H1 (cell line): ENCODE data around the gene MED28. TPM values are rescaled to one million over a fixed set of nuclear protein-coding genes. Genes with fewer than 3 reads are reported as not detected.
A peak's percentile ranks its signal among the peaks of the same experiment; 100 is the strongest.

ENCODE experiments used
- ASH2L ChIP-seq: fragments of 200-600, 300-600 bp; sonication (generic); IDR thresholded peaks from one replicate; pipeline ENCODE4 v1.7.1; 2017; ENCODE audit warnings: low read length
- CTBP2 ChIP-seq: IDR thresholded peaks from 2 replicates; pipeline ENCODE4 v1.7.0; 2011; ENCODE audit warnings: borderline replicate concordance, mild to moderate bottlenecking, moderate library complexity, mixed read lengths, low read length; ENCODE audit not compliant: insufficient read depth, insufficient read length
- CTCF ChIP-seq, 3 experiments: IDR thresholded peaks; 1 replicate in 2 of 3; 2 replicates in 1 of 3; pipeline versions ENCODE4 v1.5.1 to v1.6.1; 2011; ENCODE audit warnings: low read length in 3 of 3, mild to moderate bottlenecking in 3 of 3, inconsistent platforms in 2 of 3, low read depth in 1 of 3, moderate library complexity in 1 of 3; ENCODE audit not compliant: insufficient read depth in 1 of 3; ENCODE audit errors: control extremely low read depth in 1 of 3
- E2F6 ChIP-seq: IDR thresholded peaks from 2 replicates; pipeline ENCODE4 v1.6.1; 2012; ENCODE audit warnings: inconsistent platforms
- FOSL1 ChIP-seq: IDR thresholded peaks from 2 replicates; pipeline ENCODE4 v1.6.1; 2011; ENCODE audit warnings: mild to moderate bottlenecking, low read depth, low read length, moderate library complexity; ENCODE audit not compliant: insufficient read depth
- MAX ChIP-seq: IDR thresholded peaks from 2 replicates; pipeline ENCODE4 v1.6.1; 2012; ENCODE audit warnings: inconsistent platforms
- NRF1 ChIP-seq: IDR thresholded peaks from 2 replicates; pipeline ENCODE4 v1.6.1; 2011; ENCODE audit warnings: mild to moderate bottlenecking, low read depth, low read length, improper control_type of control experiment
- RAD21 ChIP-seq, 2 experiments: IDR thresholded peaks in 1 of 2; conservative IDR thresholded peaks in 1 of 2; 2 replicates each; pipeline ENCODE4 v1.6.1; 2011; ENCODE audit warnings: low read depth in 2 of 2, low read length in 2 of 2, improper control_type of control experiment in 1 of 2, inconsistent platforms in 1 of 2, mild to moderate bottlenecking in 1 of 2, moderate library complexity in 1 of 2
- RFX5 ChIP-seq: IDR thresholded peaks from 2 replicates; pipeline ENCODE4 v1.6.1; 2011; ENCODE audit warnings: low read depth, low read length, improper control_type of control experiment, borderline replicate concordance
- RXRA ChIP-seq: IDR thresholded peaks from 2 replicates; pipeline ENCODE4 v1.6.1; 2011; ENCODE audit warnings: low read depth, mild to moderate bottlenecking, low read length, moderate library complexity; ENCODE audit not compliant: insufficient read depth
- SIN3A ChIP-seq, 2 experiments: IDR thresholded peaks in 1 of 2; conservative IDR thresholded peaks in 1 of 2; 2 replicates each; pipeline ENCODE4 v1.6.1; 2011 to 2012; ENCODE audit warnings: low read length in 2 of 2, improper control_type of control experiment in 1 of 2, low read depth in 1 of 2, mild to moderate bottlenecking in 1 of 2
- SIRT6 ChIP-seq: IDR thresholded peaks from one replicate; pipeline ENCODE4 v1.7.1; 2012; ENCODE audit warnings: low read length, inconsistent platforms
- SP1 ChIP-seq: IDR thresholded peaks from 2 replicates; pipeline ENCODE4 v1.6.1; 2011; ENCODE audit warnings: low read depth, low read length
- SUZ12 ChIP-seq: fragments of 200-600 bp; sonication (generic); IDR thresholded peaks from 2 replicates; pipeline ENCODE4 v1.6.1; 2012; ENCODE audit warnings: mild to moderate bottlenecking, inconsistent platforms, low read length, moderate library complexity, mixed read lengths
- TEAD4 ChIP-seq: IDR thresholded peaks from 2 replicates; pipeline ENCODE4 v1.6.1; 2012; ENCODE audit warnings: low read depth, low read length, inconsistent platforms, mixed read lengths
- polyA plus RNA-seq, 7 experiments: library from polyadenylated mRNA; depleted of rRNA in 3 of 7; stranded (reverse) in 5 of 7; unstranded in 2 of 7; fragments of >200 nt in 5 of 7; fragments of 200-250 nt in 2 of 7; gene quantifications; 1 replicate in 5 of 7; 2 replicates in 1 of 7; 4 replicates in 1 of 7; pipeline versions ENCODE4 v1.2.1 to v1.2.3, GENCODE V29; 2011 to 2013; ENCODE audit warnings: missing spikeins in 2 of 7, mixed read lengths in 2 of 7
- total RNA-seq: library from RNA; stranded (reverse); fragmentation: NEBNext Ultra II Directional; extraction: Animal tissue kit (Norgen Biotek cat#: 25700); gene quantifications from 2 replicates; pipeline ENCODE4 v1.2.1, GENCODE V29; 2021

MED28 gene
- total and polyA plus RNA-seq, 2 of the 8 experiments (the other 6 are each of a cell fraction or from before 2014, with no cell fraction given): 24.0 to 87.1 TPM

GRCh38 chr4:17577665-17578481 lies 36.6 kb upstream of the MED28 start (continued):
- TF ChIP-seq FOSL1 (no peak), SIN3A (conservative IDR thresholded peaks at IDR 0.05 in 1 of 2, IDR thresholded peaks at IDR 0.05 in 1 of 2; ENCODE audit: low read depth in 1 of 2, low read length in 2 of 2) (0 out of 4 replicates have a peak, but pooled peaks of 1 of the 2 experiments have one; percentile 9), SP1 (no peak), TEAD4 (no peak), CTCF (IDR thresholded peaks at IDR 0.05; ENCODE audit: control extremely low read depth in 1 of 3, insufficient read depth in 1 of 3, low read depth in 1 of 3, low read length in 3 of 3) (peak in 1 of 3 experiments; percentile 6; a peak in 1 of 4 replicates), SUZ12 (0 out of 2 replicates have a peak, but pooled peaks have one; percentile 0), CTBP2 (no peak), SIRT6 (no peak), NRF1 (no peak), ASH2L (peak; percentile 64), RFX5 (no peak), RAD21 (IDR thresholded peaks at IDR 0.05 in 1 of 2, conservative IDR thresholded peaks at IDR 0.05 in 1 of 2; ENCODE audit: low read depth in 2 of 2, low read length in 2 of 2) (no peak), RXRA (no peak), E2F6 (no peak), MAX (no peak)
